GM12878 (cell line): ENCODE data around the gene EIF4ENIF1. TPM values are rescaled to one million over a fixed set of nuclear protein-coding genes. Genes with fewer than 3 reads are reported as not detected.

Experiments
- ASH2L ChIP-seq: fragments of 300-600, 200-600 bp; sonication (generic); IDR thresholded peaks from 2 replicates; pipeline ENCODE4 v1.6.1; 2017; ENCODE audit warnings: low read depth, mild to moderate bottlenecking, borderline replicate concordance
- BHLHE40 ChIP-seq, 2 experiments: fragments of 450-650 bp in 1 of 2; IDR thresholded peaks; 2 replicates each; pipeline ENCODE4 v1.6.1; 2011 to 2017; ENCODE audit warnings: low read depth in 2 of 2, borderline replicate concordance in 1 of 2, improper control_type of control experiment in 1 of 2, low read length in 1 of 2, mild to moderate bottlenecking in 1 of 2
- BMI1 ChIP-seq: fragments of 450-650 bp; IDR thresholded peaks from 2 replicates; pipeline ENCODE4 v1.6.1; 2016; ENCODE audit warnings: mild to moderate bottlenecking, moderate library complexity, borderline replicate concordance
- CBX5 ChIP-seq: sonication (generic); IDR thresholded peaks from 2 replicates; pipeline ENCODE4 v1.6.1; 2016; ENCODE audit warnings: low read depth, moderate library complexity, mild to moderate bottlenecking, inconsistent platforms
- CHD2 ChIP-seq: IDR thresholded peaks from 2 replicates; pipeline ENCODE4 v1.6.1; 2011; ENCODE audit warnings: low read depth, low read length, improper control_type of control experiment, borderline replicate concordance
- DPF2 ChIP-seq: fragments of 450-650 bp; IDR thresholded peaks from 2 replicates; pipeline ENCODE4 v1.6.1; 2017; ENCODE audit warnings: mild to moderate bottlenecking
- HCFC1 ChIP-seq: fragments of 150-350 bp; IDR thresholded peaks from 2 replicates; pipeline ENCODE4 v1.6.1; 2014; ENCODE audit warnings: low read length
- IKZF1 ChIP-seq: fragments of 450-650 bp; conservative IDR thresholded peaks from 2 replicates; pipeline ENCODE4 v1.6.1; 2017; ENCODE audit warnings: antibody characterized with exemption, mild to moderate bottlenecking
- IKZF2 ChIP-seq, 2 experiments: fragments of 450-650 bp; IDR thresholded peaks; 2 replicates each; pipeline ENCODE4 v1.6.1; 2017; ENCODE audit warnings: mild to moderate bottlenecking in 2 of 2, moderate library complexity in 2 of 2
- IRF4 ChIP-seq: IDR thresholded peaks from 2 replicates; pipeline ENCODE4 v1.6.1; 2011; ENCODE audit warnings: low read depth, low read length
- JUNB ChIP-seq: IDR thresholded peaks from 2 replicates; pipeline ENCODE4 v1.6.1; 2016; ENCODE audit warnings: antibody characterized with exemption, mild to moderate bottlenecking
- JUND ChIP-seq: IDR thresholded peaks from 2 replicates; pipeline ENCODE4 v1.6.1; 2012; ENCODE audit warnings: low read depth, mild to moderate bottlenecking, low read length, improper control_type of control experiment, moderate library complexity
- KLF5 ChIP-seq: fragments of 450-650 bp; IDR thresholded peaks from 2 replicates; pipeline ENCODE4 v1.6.1; 2014; ENCODE audit warnings: mild to moderate bottlenecking; ENCODE audit not compliant: partially characterized antibody
- MTA2 ChIP-seq: fragments of 450-650 bp; IDR thresholded peaks from 2 replicates; pipeline ENCODE4 v1.6.1; 2016; ENCODE audit warnings: low read depth, mild to moderate bottlenecking, moderate library complexity
- MTA3 ChIP-seq: IDR thresholded peaks from 2 replicates; pipeline ENCODE4 v1.6.1; 2012; ENCODE audit warnings: low read length, inconsistent platforms, borderline replicate concordance
- NFYB ChIP-seq: IDR thresholded peaks from 2 replicates; pipeline ENCODE4 v1.6.1; 2011; ENCODE audit warnings: low read depth, mild to moderate bottlenecking, low read length, improper control_type of control experiment, moderate library complexity; ENCODE audit not compliant: insufficient read depth
- NRF1 ChIP-seq: conservative IDR thresholded peaks from 2 replicates; pipeline ENCODE4 v1.6.1; 2011; ENCODE audit warnings: mild to moderate bottlenecking, low read depth, low read length, improper control_type of control experiment
- RFX5 ChIP-seq: IDR thresholded peaks from 2 replicates; pipeline ENCODE4 v1.6.1; 2011; ENCODE audit warnings: low read depth, low read length, improper control_type of control experiment
- SUZ12 ChIP-seq: fragments of 200-600 bp; sonication (generic); IDR thresholded peaks from one replicate; pipeline ENCODE4 v1.6.1; 2018; ENCODE audit warnings: antibody characterized with exemption, mild to moderate bottlenecking; ENCODE audit not compliant: unreplicated experiment
- TAF1 ChIP-seq: IDR thresholded peaks from 2 replicates; pipeline ENCODE4 v1.6.1; 2011; ENCODE audit warnings: mild to moderate bottlenecking, low read depth, low read length, borderline replicate concordance
- TCF7 ChIP-seq: IDR thresholded peaks from 2 replicates; pipeline ENCODE4 v1.6.1; 2014; ENCODE audit warnings: antibody characterized with exemption, borderline replicate concordance
- ZNF217 ChIP-seq: fragments of 450-650 bp; IDR thresholded peaks from 2 replicates; pipeline ENCODE4 v1.6.1; 2017; ENCODE audit warnings: antibody characterized with exemption, mild to moderate bottlenecking
- polyA plus RNA-seq, 11 experiments: library from polyadenylated mRNA; depleted of rRNA in 4 of 11; unstranded in 6 of 11; stranded (reverse) in 5 of 11; fragments of >200 nt; fragmentation: Nextera tagmentation in 4 of 11; fragmentation: Illumina TruSeq in 1 of 11; extraction: Ambion mirVana in 4 of 11; extraction: Trizol in 1 of 11; gene quantifications; 1 replicate in 1 of 11; 2 replicates in 10 of 11; pipeline versions ENCODE4 v1.2.1 to v1.2.3, GENCODE V29; 2011 to 2016; ENCODE audit warnings: inconsistent platforms in 2 of 11, missing spikeins in 2 of 11, low read depth in 1 of 11
- total RNA-seq, 4 experiments: library from RNA; depleted of rRNA in 3 of 4; stranded (reverse); fragments of >200 nt in 3 of 4; fragmentation: Illumina TruSeq in 1 of 4; extraction: Trizol in 1 of 4; gene quantifications; 2 replicates each; pipeline versions ENCODE4 v1.2.1 to v1.2.3, GENCODE V29; 2013 to 2021
- TF ChIP-seq, protein P1 (sequence below): IDR thresholded peaks from 2 replicates; pipeline ENCODE4 v1.6.1; 2011; ENCODE audit warnings: mild to moderate bottlenecking, low read depth, low read length, moderate library complexity; ENCODE audit not compliant: insufficient replicate concordance
- TF ChIP-seq, protein P2 (sequence below): fragments of 450-650 bp; IDR thresholded peaks from 2 replicates; pipeline ENCODE4 v1.6.1; 2016; ENCODE audit warnings: mild to moderate bottlenecking
- TF ChIP-seq, protein P3 (sequence below), 3 experiments: IDR thresholded peaks in 2 of 3; conservative IDR thresholded peaks in 1 of 3; 2 replicates each; pipeline ENCODE4 v1.5.1; 2011; ENCODE audit warnings: low read depth in 3 of 3, low read length in 3 of 3, mild to moderate bottlenecking in 3 of 3, control low read depth in 2 of 3, moderate library complexity in 2 of 3, inconsistent platforms in 1 of 3, mixed read lengths in 1 of 3; ENCODE audit not compliant: control insufficient read depth in 2 of 3, insufficient read depth in 1 of 3; ENCODE audit errors: extremely low read depth in 1 of 3
- TF ChIP-seq, protein P4 (sequence below): IDR thresholded peaks from 2 replicates; pipeline ENCODE4 v1.6.1; 2011; ENCODE audit warnings: borderline replicate concordance, low read depth, mild to moderate bottlenecking, moderate library complexity, low read length; ENCODE audit not compliant: insufficient read depth, poor library complexity, severe bottlenecking

EIF4ENIF1 gene
- total and polyA plus RNA-seq, 10 of the 15 experiments (the other 5 are each of a cell fraction or from before 2014, with no cell fraction given), result 4.4 to 43.7 (median 24.4) TPM

DNA sequence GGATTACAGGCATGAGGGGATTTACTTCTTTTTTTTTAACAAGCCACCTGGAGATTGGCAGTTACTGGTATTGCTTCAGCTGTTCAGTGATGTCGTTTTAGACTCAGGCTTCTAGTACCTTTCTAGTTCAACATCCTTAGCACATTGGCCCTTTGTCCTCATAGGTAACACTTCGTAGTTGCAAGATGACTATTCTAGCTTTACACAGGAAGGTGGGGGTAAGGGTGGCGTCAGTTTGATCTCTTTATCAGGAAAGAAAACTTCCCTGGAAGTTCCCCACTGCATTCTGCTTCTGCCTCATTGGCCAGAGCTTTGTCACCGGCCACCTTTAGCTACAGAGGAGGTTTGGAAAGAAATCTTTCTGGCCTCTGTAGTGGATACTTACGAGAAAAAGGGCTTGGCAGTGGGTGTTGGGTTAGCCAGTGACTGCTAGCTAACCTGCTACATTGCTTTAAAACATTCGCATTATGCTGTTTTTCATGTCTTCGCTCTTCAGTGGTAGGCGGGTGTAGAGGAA lies 47.4 kb upstream of the EIF4ENIF1 start (continued):
- TF ChIP-seq HCFC1 (no peak), CHD2 (peak; percentile 55; the same call in 1 of the 2 replicates), BMI1 (no peak), CBX5 (no peak), NRF1 (no peak), ASH2L (no peak), JUND (peak; percentile 81; the same call in 1 of the 2 replicates), NFYB (no peak), IRF4 (peak; percentile 74; the same call in 1 of the 2 replicates), TCF7 (peak; percentile 59; the same call in 1 of the 2 replicates), DPF2 (peak; percentile 81), MTA2 (peak; percentile 86), JUNB (peak; percentile 93), IKZF1 (peak; percentile 97), BHLHE40 (IDR thresholded peaks at IDR 0.05; ENCODE audit: borderline replicate concordance in 1 of 2, low read depth in 2 of 2, low read length in 1 of 2) (peak; percentile 39 to 51; a peak in 2 of 4 replicates), IKZF2 (IDR thresholded peaks at IDR 0.05) (peak; percentile 93 to 94), SUZ12 (no peak), RFX5 (no peak), TAF1 (0 out of 2 replicates have a peak, but pooled peaks have one; percentile 11), KLF5 (no peak), MTA3 (no peak), ZNF217 (no peak)
- TF ChIP-seq, protein P1, sequence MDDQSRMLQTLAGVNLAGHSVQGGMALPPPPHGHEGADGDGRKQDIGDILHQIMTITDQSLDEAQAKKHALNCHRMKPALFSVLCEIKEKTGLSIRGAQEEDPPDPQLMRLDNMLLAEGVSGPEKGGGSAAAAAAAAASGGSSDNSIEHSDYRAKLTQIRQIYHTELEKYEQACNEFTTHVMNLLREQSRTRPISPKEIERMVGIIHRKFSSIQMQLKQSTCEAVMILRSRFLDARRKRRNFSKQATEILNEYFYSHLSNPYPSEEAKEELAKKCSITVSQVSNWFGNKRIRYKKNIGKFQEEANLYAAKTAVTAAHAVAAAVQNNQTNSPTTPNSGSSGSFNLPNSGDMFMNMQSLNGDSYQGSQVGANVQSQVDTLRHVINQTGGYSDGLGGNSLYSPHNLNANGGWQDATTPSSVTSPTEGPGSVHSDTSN, result peak; percentile 21
- TF ChIP-seq, protein P2, sequence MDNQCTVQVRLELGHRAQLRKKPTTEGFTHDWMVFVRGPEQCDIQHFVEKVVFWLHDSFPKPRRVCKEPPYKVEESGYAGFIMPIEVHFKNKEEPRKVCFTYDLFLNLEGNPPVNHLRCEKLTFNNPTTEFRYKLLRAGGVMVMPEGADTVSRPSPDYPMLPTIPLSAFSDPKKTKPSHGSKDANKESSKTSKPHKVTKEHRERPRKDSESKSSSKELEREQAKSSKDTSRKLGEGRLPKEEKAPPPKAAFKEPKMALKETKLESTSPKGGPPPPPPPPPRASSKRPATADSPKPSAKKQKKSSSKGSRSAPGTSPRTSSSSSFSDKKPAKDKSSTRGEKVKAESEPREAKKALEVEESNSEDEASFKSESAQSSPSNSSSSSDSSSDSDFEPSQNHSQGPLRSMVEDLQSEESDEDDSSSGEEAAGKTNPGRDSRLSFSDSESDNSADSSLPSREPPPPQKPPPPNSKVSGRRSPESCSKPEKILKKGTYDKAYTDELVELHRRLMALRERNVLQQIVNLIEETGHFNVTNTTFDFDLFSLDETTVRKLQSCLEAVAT, result peak; percentile 82
- TF ChIP-seq, protein P3, sequence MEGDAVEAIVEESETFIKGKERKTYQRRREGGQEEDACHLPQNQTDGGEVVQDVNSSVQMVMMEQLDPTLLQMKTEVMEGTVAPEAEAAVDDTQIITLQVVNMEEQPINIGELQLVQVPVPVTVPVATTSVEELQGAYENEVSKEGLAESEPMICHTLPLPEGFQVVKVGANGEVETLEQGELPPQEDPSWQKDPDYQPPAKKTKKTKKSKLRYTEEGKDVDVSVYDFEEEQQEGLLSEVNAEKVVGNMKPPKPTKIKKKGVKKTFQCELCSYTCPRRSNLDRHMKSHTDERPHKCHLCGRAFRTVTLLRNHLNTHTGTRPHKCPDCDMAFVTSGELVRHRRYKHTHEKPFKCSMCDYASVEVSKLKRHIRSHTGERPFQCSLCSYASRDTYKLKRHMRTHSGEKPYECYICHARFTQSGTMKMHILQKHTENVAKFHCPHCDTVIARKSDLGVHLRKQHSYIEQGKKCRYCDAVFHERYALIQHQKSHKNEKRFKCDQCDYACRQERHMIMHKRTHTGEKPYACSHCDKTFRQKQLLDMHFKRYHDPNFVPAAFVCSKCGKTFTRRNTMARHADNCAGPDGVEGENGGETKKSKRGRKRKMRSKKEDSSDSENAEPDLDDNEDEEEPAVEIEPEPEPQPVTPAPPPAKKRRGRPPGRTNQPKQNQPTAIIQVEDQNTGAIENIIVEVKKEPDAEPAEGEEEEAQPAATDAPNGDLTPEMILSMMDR (IDR thresholded peaks at IDR 0.05 in 2 of 3, conservative IDR thresholded peaks at IDR 0.05 in 1 of 3; ENCODE audit: control insufficient read depth in 2 of 3, extremely low read depth in 1 of 3, insufficient read depth in 1 of 3, low read depth in 3 of 3, low read length in 3 of 3), result no peak
- TF ChIP-seq, protein P4, sequence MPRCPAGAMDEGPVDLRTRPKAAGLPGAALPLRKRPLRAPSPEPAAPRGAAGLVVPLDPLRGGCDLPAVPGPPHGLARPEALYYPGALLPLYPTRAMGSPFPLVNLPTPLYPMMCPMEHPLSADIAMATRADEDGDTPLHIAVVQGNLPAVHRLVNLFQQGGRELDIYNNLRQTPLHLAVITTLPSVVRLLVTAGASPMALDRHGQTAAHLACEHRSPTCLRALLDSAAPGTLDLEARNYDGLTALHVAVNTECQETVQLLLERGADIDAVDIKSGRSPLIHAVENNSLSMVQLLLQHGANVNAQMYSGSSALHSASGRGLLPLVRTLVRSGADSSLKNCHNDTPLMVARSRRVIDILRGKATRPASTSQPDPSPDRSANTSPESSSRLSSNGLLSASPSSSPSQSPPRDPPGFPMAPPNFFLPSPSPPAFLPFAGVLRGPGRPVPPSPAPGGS, result no peak
